T-helper 1 cell treated with Interleukin-12 subunit alpha and Interleukin-12 subunit beta and Interleukin-4 antibody, amounts not matched to agents 30 μg/mL and 1 μg/mL, for 36 hours (primary cell): Measurements from ENCODE around the gene CKB.
"Not testable (repeated sequence)": the region's sequence is repeated elsewhere in the genome, so short reads cannot be mapped to it uniquely, and the experiment has no call there.

Experiments used
- H3K27ac Mint-ChIP-seq: one replicate; pipeline ENCODE4 v1.8.0; 2021; ENCODE audit warnings: mild to moderate bottlenecking, mixed read lengths
- H3K27me3 Mint-ChIP-seq: one replicate; pipeline ENCODE4 v1.8.0; 2021; ENCODE audit warnings: low read depth, mixed read lengths
- H3K36me3 Mint-ChIP-seq: one replicate; pipeline ENCODE4 v1.8.0; 2021; ENCODE audit warnings: low read depth, mixed read lengths
- H3K4me1 Mint-ChIP-seq: one replicate; pipeline ENCODE4 v1.8.0; 2021; ENCODE audit warnings: low read depth, mixed read lengths
- H3K4me3 Mint-ChIP-seq: one replicate; pipeline ENCODE4 v1.8.0; 2021; ENCODE audit warnings: mild to moderate bottlenecking, moderate library complexity, mixed read lengths
- H3K9me3 Mint-ChIP-seq: one replicate; pipeline ENCODE4 v1.8.0; 2021; ENCODE audit warnings: mixed read lengths

The CKB gene

GRCh38 chr14:103528146-103528586 lies 5.5 kb upstream of the CKB start:
- H3K4me1 Mint-ChIP-seq: peaks cover 17% of the 10 kb centered on the region
- peak overlapping the region; percentile 98 for H3K4me3 Mint-ChIP-seq
- peaks cover 17% of the 10 kb centered on the region for H3K27me3 Mint-ChIP-seq
- H3K9me3 Mint-ChIP-seq: no peaks in the 10 kb centered on the region
- H3K27ac Mint-ChIP-seq: peak overlapping the region; percentile 93
- peaks cover 2% of the 10 kb centered on the region for H3K36me3 Mint-ChIP-seq

- Mint-ChIP-seq H3K4me3 (peak overlapping the region; percentile 98), H3K27me3 (peaks cover 17% of the 10 kb centered on the region), H3K9me3 (no peaks in the 10 kb centered on the region), H3K36me3 (peaks cover 2% of the 10 kb centered on the region), H3K4me1 (peaks cover 17% of the 10 kb centered on the region), H3K27ac (peak overlapping the region; percentile 78)
These were observed 4.9 kb upstream of the CKB start for GRCh38 chr14:103527408-103528145.

- Mint-ChIP-seq H3K27ac (peak overlapping the region; percentile 78), H3K4me1 (peaks cover 17% of the 10 kb centered on the region), H3K36me3 (peaks cover 2% of the 10 kb centered on the region), H3K4me3 (peak overlapping the region; percentile 98), H3K27me3 (peaks cover 17% of the 10 kb centered on the region), H3K9me3 (no peaks in the 10 kb centered on the region)
These were observed 4.3 kb upstream of the CKB start for GRCh38 chr14:103526914-103527248.

GRCh38 chr14:103526247-103526913 lies 3.8 kb upstream of the CKB start:
- peaks cover 17% of the 10 kb centered on the region for H3K27me3 Mint-ChIP-seq
- H3K36me3 Mint-ChIP-seq: peaks cover 2% of the 10 kb centered on the region
- no peak overlapping the region for H3K27ac Mint-ChIP-seq
- no peaks in the 10 kb centered on the region for H3K9me3 Mint-ChIP-seq
- H3K4me1 Mint-ChIP-seq: peaks cover 17% of the 10 kb centered on the region
- H3K4me3 Mint-ChIP-seq: no peak overlapping the region

DNA sequence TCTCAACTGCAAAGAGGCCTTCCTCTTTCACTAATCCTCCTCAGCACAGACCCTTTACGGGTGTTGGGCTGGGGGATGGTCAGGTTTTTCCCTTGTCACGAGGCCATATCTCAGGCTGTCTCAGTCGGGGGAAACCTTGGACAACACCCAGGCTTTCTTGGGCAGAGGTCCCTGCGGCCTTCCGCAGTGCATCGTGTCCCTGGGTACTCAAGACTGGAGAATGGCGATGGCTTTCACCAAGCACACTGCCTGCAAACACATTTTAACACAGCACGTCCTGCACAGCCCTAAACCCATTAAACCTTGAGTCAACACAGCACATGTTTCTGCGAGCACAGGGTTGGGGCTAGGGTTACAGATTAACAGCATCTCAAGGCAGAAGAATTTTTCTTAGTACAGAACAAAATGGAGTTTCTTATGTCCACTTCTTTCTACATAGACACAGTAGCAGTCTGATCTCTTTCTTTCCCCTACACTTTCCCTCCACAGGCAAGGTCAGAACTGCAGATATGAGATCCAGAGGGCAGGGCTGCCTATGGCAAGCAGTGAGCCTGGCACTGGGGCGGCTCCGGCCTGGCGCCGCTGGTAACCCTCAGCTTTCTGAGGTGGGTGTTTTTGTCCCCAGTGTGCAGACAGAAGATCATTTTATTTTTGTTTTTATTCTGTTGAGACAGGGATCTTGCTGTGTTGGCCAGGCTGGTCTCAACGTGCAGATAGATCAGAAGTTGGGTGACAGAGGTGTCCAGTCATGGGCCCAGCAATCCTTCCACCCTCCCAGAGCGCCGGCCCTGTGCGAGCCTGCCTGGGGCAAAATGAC lies 3.0 kb upstream of the CKB start:
- H3K4me3 Mint-ChIP-seq, H3K36me3 Mint-ChIP-seq, H3K27ac Mint-ChIP-seq, H3K9me3 Mint-ChIP-seq: not testable (repeated sequence)
- Mint-ChIP-seq H3K4me1 (peaks cover 17% of the 10 kb centered on the region), H3K27me3 (peaks cover 17% of the 10 kb centered on the region)

GRCh38 chr14:103524002-103524935 lies 1.6 kb upstream of the CKB start:
- H3K4me1 Mint-ChIP-seq: peaks cover 8% of the 10 kb centered on the region
- H3K27me3 Mint-ChIP-seq: peaks cover 21% of the 10 kb centered on the region
- H3K27ac Mint-ChIP-seq: no peak overlapping the region
- no peak overlapping the region for H3K4me3 Mint-ChIP-seq
- H3K36me3 Mint-ChIP-seq: no peaks in the 10 kb centered on the region
- no peaks in the 10 kb centered on the region for H3K9me3 Mint-ChIP-seq

DNA sequence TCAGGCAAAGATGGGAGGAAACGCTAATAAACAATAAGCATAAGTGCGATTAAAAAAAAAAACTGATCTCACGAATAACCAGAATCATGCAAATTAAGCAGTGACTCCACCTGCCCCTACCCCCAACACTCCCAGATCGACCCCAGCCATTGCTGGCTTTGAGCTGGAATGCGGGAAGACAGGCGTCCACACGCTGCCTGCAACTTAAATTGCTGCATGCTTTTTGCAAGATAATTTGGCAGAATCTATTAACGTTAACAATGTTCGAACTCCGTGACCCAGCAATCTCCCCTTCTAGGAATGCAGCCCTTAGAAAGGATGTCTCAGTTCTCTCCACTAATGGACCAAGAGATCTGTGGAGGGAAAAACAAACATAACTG lies 935 bp upstream of the CKB start:
- Mint-ChIP-seq H3K4me1 (peaks cover 11% of the 10 kb centered on the region), H3K4me3 (no peak overlapping the region), H3K9me3 (no peaks in the 10 kb centered on the region), H3K36me3 (no peaks in the 10 kb centered on the region), H3K27me3 (peaks cover 21% of the 10 kb centered on the region), H3K27ac (no peak overlapping the region)

DNA sequence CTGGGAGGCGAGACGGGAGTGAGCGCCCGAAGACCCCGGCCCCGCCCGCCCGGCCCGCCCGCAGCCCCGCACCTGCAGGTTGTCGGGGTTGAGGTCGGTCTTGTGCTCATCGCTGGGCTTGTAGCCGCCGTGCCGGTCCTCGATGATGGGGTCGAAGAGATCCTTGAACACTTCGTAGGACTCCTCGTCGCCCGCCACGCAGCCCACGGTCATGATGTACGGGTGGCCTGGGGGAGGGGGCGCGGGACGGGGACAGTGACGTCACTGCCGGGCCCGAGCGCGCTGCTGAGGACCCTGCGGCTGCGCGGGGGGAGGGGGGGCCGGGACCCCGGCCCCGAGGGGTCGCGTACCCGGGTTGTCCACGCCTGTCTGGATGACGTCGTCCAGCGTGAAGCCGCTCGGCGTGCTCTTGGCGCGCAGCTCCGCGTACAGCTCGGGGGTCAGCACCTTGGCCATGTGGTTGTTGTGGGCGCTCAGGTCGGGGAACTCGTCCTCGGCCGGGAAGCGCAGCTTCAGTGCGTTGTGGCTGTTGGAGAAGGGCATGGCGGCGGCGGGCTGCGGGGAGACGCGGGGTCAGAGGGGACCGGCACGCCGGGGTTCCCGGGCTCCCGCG lies 573 bp downstream of the CKB start:
- Mint-ChIP-seq H3K36me3 (no peaks in the 10 kb centered on the region), H3K4me3 (no peak overlapping the region), H3K9me3 (no peaks in the 10 kb centered on the region), H3K27ac (no peak overlapping the region), H3K27me3 (peaks cover 21% of the 10 kb centered on the region), H3K4me1 (peaks cover 7% of the 10 kb centered on the region)

DNA sequence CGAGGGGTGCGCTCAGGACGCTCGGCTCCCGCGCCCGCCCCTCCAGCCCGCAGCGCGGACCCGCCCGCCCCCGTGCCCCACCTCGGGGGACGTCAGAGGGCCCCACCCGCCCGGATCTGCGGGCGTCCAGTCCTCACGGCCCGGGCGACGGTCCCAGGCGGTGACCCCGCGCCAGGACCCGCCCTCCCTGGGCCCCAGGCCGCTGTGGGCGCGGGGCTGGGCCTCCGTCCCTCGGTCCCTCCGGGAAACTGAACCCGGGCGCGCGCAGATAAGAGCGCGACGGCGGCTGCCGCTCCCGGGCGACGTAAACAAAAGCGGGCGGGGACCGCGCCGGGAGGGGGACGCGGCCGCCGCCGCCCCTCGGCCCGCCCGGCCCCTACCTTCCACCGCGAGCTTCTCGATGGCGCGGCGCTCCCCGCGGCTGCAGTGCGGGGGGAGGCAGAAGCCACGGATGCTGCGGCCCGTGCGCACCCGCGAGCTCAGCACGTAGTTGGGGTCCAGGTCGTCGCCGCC lies 1.1 kb downstream of the CKB start:
- Mint-ChIP-seq H3K27me3 (peaks cover 21% of the 10 kb centered on the region), H3K9me3 (no peaks in the 10 kb centered on the region), H3K36me3 (no peaks in the 10 kb centered on the region), H3K27ac (no peak overlapping the region), H3K4me1 (peaks cover 5% of the 10 kb centered on the region), H3K4me3 (no peak overlapping the region)

DNA sequence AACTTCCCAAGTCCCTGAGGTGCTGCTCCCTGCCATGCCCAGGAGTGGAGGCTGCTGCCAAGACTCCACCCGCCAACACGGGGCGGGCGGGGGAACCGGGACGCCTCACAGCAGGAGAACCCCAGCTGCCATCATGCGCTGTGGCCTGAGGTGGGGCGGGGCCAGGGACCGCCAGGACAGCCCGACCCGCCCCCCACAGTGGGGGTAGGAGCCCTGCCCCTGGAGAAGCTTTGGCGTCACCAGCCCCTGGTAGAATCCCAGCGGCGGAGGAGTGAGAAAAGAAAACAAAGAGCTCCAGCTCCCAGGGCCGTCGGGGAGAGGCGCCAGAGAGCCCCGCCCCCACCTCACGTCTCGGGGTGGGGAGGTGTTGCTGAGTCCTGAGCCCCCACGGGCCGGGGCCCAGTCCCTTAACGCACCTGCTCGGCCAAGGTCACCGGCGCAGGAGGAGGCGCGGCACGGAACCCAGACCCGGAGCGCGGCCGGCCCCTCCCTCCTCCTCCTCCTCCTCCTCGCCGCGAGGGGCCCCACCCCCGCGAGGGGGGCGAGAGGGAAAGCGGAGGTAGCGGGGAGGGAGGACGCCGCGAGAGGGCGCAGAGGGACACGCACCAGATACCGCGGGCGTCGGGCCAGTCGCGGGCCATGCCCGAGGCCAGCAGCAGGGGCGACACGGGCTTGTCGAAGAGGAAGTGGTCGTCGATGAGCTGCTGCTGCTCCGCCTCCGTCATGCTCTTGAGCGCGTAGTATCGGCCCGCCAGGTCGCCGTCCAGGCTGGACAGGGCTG lies 1.8 kb downstream of the CKB start:
- Mint-ChIP-seq H3K4me1 (peaks cover 5% of the 10 kb centered on the region), H3K27ac (no peak overlapping the region), H3K9me3 (no peaks in the 10 kb centered on the region), H3K27me3 (peaks cover 21% of the 10 kb centered on the region), H3K36me3 (no peaks in the 10 kb centered on the region), H3K4me3 (peak overlapping the region; percentile 34)

- peaks cover 5% of the 10 kb centered on the region for H3K4me1 Mint-ChIP-seq
- H3K36me3 Mint-ChIP-seq: no peaks in the 10 kb centered on the region
- H3K27me3 Mint-ChIP-seq: peaks cover 21% of the 10 kb centered on the region
- no peaks in the 10 kb centered on the region for H3K9me3 Mint-ChIP-seq
- H3K4me3 Mint-ChIP-seq: peak overlapping the region; percentile 54
- no peak overlapping the region for H3K27ac Mint-ChIP-seq
These were observed 2.4 kb downstream of the CKB start for GRCh38 chr14:103520269-103520656.

DNA sequence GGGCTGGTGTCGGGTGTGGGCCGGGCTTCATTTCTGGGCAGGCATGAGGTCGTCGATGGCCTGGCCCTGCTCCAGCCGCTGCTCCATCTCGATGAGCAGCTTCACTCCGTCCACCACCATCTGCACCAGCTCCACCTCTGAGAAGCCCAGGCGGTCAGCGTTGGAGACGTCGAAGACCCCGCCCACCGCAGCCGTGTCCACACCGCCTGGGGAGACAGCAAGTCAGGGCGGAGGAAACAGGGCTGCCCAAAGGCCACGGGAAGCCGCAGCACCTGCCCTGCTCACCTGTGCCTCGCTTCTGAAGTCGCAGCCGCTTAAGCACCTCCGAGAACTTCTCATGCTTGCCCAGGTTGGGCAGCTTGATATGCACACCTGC lies 2.8 kb downstream of the CKB start:
- Mint-ChIP-seq H3K27ac (no peak overlapping the region), H3K36me3 (no peaks in the 10 kb centered on the region), H3K4me1 (peaks cover 5% of the 10 kb centered on the region), H3K9me3 (no peaks in the 10 kb centered on the region), H3K27me3 (peaks cover 19% of the 10 kb centered on the region), H3K4me3 (peak overlapping the region; percentile 54)
